Endothelial cell (in vitro differentiated cells): ENCODE results near the gene TNFRSF4. TPM values are rescaled to one million over a fixed set of nuclear protein-coding genes. Genes with fewer than 3 reads are reported as not detected.

Experiments
- DNase-seq: peaks from one replicate; pipeline ENCODE4 v3.0.0; 2021; ENCODE audit warnings: low spot score
- H3K27ac Mint-ChIP-seq: one replicate; pipeline ENCODE4 v1.8.0; 2021; ENCODE audit warnings: mixed read lengths, inconsistent platforms; ENCODE audit not compliant: unreplicated experiment
- H3K27me3 Mint-ChIP-seq: one replicate; pipeline ENCODE4 v1.8.0; 2021; ENCODE audit warnings: mild to moderate bottlenecking, moderate library complexity, mixed read lengths, inconsistent platforms; ENCODE audit not compliant: unreplicated experiment
- H3K36me3 Mint-ChIP-seq: one replicate; pipeline ENCODE4 v1.8.0; 2021; ENCODE audit warnings: mild to moderate bottlenecking, low read depth, mixed read lengths, inconsistent platforms; ENCODE audit not compliant: unreplicated experiment
- H3K4me1 Mint-ChIP-seq: one replicate; pipeline ENCODE4 v1.8.0; 2021; ENCODE audit warnings: mild to moderate bottlenecking, mixed read lengths, inconsistent platforms; ENCODE audit not compliant: unreplicated experiment
- H3K4me3 Mint-ChIP-seq: one replicate; pipeline ENCODE4 v1.8.0; 2021; ENCODE audit warnings: mild to moderate bottlenecking, mixed read lengths, inconsistent platforms; ENCODE audit not compliant: unreplicated experiment
- H3K9me3 Mint-ChIP-seq: one replicate; pipeline ENCODE4 v1.8.0; 2021; ENCODE audit warnings: mixed read lengths, inconsistent platforms; ENCODE audit not compliant: unreplicated experiment
- total RNA-seq: library from RNA; stranded (reverse); fragmentation: NEBNext Ultra II Directional; extraction: Animal tissue kit (Norgen Biotek cat#: 25700); gene quantifications from one replicate; pipeline ENCODE4 v1.2.1, GENCODE V29; 2021; ENCODE audit not compliant: unreplicated experiment
- TF ChIP-seq, protein P1 (sequence below): fragments of 200-600 bp; sonication (generic); IDR thresholded peaks from one replicate; pipeline ENCODE4 v1.5.0; 2021; ENCODE audit warnings: antibody characterized with exemption; ENCODE audit not compliant: unreplicated experiment

Gene TNFRSF4
- total RNA-seq, 1 donor from 2014 or later = 0.80 TPM

- Mint-ChIP-seq H3K9me3 (no peaks in the 10 kb centered on the region), H3K36me3 (no peaks in the 10 kb centered on the region), H3K27me3 (peaks cover 6% of the 10 kb centered on the region), H3K4me1 (no peaks in the 10 kb centered on the region), H3K27ac (no peak overlapping the region), H3K4me3 (no peak overlapping the region)
- TF ChIP-seq, protein P1, sequence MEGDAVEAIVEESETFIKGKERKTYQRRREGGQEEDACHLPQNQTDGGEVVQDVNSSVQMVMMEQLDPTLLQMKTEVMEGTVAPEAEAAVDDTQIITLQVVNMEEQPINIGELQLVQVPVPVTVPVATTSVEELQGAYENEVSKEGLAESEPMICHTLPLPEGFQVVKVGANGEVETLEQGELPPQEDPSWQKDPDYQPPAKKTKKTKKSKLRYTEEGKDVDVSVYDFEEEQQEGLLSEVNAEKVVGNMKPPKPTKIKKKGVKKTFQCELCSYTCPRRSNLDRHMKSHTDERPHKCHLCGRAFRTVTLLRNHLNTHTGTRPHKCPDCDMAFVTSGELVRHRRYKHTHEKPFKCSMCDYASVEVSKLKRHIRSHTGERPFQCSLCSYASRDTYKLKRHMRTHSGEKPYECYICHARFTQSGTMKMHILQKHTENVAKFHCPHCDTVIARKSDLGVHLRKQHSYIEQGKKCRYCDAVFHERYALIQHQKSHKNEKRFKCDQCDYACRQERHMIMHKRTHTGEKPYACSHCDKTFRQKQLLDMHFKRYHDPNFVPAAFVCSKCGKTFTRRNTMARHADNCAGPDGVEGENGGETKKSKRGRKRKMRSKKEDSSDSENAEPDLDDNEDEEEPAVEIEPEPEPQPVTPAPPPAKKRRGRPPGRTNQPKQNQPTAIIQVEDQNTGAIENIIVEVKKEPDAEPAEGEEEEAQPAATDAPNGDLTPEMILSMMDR = no peak
- DNase-seq = peak; percentile 5
Observed at GRCh38 chr1:1210726-1211540, 3.0 kb downstream of the TNFRSF4 start.

DNA sequence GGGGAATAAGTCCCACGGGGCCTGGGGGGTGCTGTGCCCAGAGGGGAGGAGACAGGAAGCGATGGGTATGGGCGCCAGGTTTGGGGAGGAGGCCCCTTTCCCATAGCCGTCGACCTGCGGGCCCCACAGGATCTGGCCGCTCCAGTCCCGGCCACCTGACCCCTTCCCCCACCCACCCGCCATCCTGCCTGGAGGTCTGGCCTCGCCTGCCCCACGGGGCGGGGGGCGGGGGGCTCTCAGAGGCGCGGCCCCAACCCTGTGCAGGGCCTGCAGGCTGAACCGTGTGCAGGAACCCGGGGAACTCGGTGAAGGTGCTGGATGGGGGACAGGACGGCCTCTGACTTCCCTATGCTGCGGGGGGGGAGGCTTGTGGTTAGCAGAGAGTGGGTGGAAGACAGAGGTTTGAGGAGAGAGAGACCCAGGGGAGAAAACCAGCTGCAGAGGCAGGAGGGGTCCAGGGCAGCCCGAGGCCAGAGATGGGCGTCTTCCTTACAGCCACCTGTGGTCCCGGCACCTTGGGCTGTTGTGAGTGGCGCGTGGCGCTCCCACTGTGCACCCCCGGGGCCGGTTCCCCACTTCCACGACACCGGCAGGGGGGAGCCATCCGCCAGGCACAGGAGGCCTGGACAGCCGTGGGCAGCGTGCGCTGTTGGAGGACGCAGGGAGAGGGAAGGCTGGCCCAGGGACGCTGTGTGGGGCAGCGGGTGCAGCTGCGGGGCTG is 5.1 kb downstream of the TNFRSF4 start:
- no peak overlapping the region for H3K4me3 Mint-ChIP-seq
- no peak overlapping the region for H3K27ac Mint-ChIP-seq
- TF ChIP-seq, protein P1 = no peak
- H3K9me3 Mint-ChIP-seq = no peaks in the 10 kb centered on the region
- DNase-seq = peak; percentile 2
- peaks cover 6% of the 10 kb centered on the region for H3K27me3 Mint-ChIP-seq
- H3K4me1 Mint-ChIP-seq = no peaks in the 10 kb centered on the region
- H3K36me3 Mint-ChIP-seq = no peaks in the 10 kb centered on the region

- H3K27ac Mint-ChIP-seq = no peak overlapping the region
- TF ChIP-seq, protein P1 = no peak
- peaks cover 6% of the 10 kb centered on the region for H3K27me3 Mint-ChIP-seq
- no peaks in the 10 kb centered on the region for H3K36me3 Mint-ChIP-seq
- DNase-seq = no peak
- H3K4me1 Mint-ChIP-seq = no peaks in the 10 kb centered on the region
- no peaks in the 10 kb centered on the region for H3K9me3 Mint-ChIP-seq
- no peak overlapping the region for H3K4me3 Mint-ChIP-seq
Observed at GRCh38 chr1:1207571-1207892, 6.4 kb downstream of the TNFRSF4 start.

DNA sequence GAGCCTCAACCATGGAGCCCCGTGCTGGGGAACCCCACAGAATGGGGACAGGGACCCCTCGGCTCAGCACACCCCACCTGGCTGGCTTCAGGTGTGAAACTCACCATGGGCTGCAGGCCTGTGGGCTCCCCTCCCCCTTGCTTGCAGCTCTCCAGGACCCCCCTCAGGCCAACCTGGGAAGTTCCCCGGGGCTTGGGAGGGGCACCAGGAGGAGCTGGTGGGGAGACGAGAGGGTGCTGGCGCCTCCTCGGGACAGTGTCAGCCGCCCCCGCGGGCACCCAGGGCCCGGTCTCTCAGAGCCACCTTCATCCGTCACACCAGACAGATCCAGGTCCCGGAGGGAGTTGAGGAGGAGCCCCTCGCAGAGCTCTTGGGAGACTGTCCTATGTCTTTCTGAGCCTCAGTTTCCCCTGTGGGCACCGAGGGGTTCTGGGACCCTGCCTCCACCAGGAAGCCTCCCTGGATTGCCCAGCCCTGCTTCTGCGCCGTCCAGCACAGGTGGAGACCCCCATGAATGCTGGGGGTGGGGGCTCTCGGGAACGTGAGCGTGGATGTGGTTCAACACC is 6.9 kb downstream of the TNFRSF4 start:
- Mint-ChIP-seq H3K36me3 (no peaks in the 10 kb centered on the region), H3K4me1 (no peaks in the 10 kb centered on the region), H3K27me3 (peaks cover 6% of the 10 kb centered on the region), H3K27ac (no peak overlapping the region), H3K9me3 (no peaks in the 10 kb centered on the region), H3K4me3 (no peak overlapping the region)
- TF ChIP-seq, protein P1 = no peak
- DNase-seq = peak; percentile 13
